ENCODE results near the gene TMEM52.

TMEM52 gene

GRCh38 chr1:1918901-1919303 lies at the start of gene TMEM52:
TMEM52 (minus strand) TSS chr1:1919279; CDS start chr1:1919265, 14 bp downstream.
- no peak for DNase-seq

GRCh38 chr1:1967879-1968278 lies 48.8 kb upstream of the TMEM52 start:
- no peak for DNase-seq

GRCh38 chr1:1967151-1967550 lies 48.1 kb upstream of the TMEM52 start:
- no peak for DNase-seq

GRCh38 chr1:1966071-1966740 lies 47.1 kb upstream of the TMEM52 start:
- DNase-seq = no peak

- DNase-seq = no peak
These were observed 46.5 kb upstream of the TMEM52 start for GRCh38 chr1:1965546-1965945.

- no peak for DNase-seq
These were observed 45.7 kb upstream of the TMEM52 start for GRCh38 chr1:1964811-1965210.

- no peak for DNase-seq
These were observed 44.5 kb upstream of the TMEM52 start for GRCh38 chr1:1963570-1963969.

- no peak for DNase-seq
These were observed 43.7 kb upstream of the TMEM52 start for GRCh38 chr1:1962752-1963151.

- no peak for DNase-seq
These were observed 41.6 kb upstream of the TMEM52 start for GRCh38 chr1:1960480-1961196.

- DNase-seq = peak; percentile 85 to 87
These were observed 40.9 kb upstream of the TMEM52 start for GRCh38 chr1:1959840-1960479.

- DNase-seq = no peak
These were observed 40.4 kb upstream of the TMEM52 start for GRCh38 chr1:1959459-1959839.

GRCh38 chr1:1958071-1958541 lies 39.0 kb upstream of the TMEM52 start:
- no peak for DNase-seq

- DNase-seq = no peak
These were observed 38.5 kb upstream of the TMEM52 start for GRCh38 chr1:1957533-1957961.

GRCh38 chr1:1956586-1957532 lies 37.8 kb upstream of the TMEM52 start:
- DNase-seq = no peak

GRCh38 chr1:1956101-1956500 lies 37.0 kb upstream of the TMEM52 start:
- no peak for DNase-seq

- no peak for DNase-seq
These were observed 36.6 kb upstream of the TMEM52 start for GRCh38 chr1:1955621-1956094.

GRCh38 chr1:1954831-1955441 lies 35.9 kb upstream of the TMEM52 start:
- no peak for DNase-seq

- DNase-seq = no peak
These were observed 34.9 kb upstream of the TMEM52 start for GRCh38 chr1:1954015-1954414.

GRCh38 chr1:1950940-1951339 lies 31.9 kb upstream of the TMEM52 start:
- no peak for DNase-seq

GRCh38 chr1:1948783-1949182 lies 29.7 kb upstream of the TMEM52 start:
- DNase-seq = no peak

- no peak for DNase-seq
These were observed 28.4 kb upstream of the TMEM52 start for GRCh38 chr1:1947493-1947892.

- no peak for DNase-seq
These were observed 27.5 kb upstream of the TMEM52 start for GRCh38 chr1:1946540-1946939.

Measured in NCI-H2081 (cell line).